PFSK-1 (cell line): ENCODE results near the gene MYBBP1A.

ENCODE experiments used
- POLR2AphosphoS5 ChIP-seq: IDR thresholded peaks from 2 replicates; pipeline ENCODE4 v1.6.1; 2012; ENCODE audit warnings: low read depth, mild to moderate bottlenecking, control low read depth, low read length, moderate library complexity
- TAF1 ChIP-seq: IDR thresholded peaks from 2 replicates; pipeline ENCODE4 v1.6.1; 2012; ENCODE audit warnings: low read length, control low read depth, borderline replicate concordance; ENCODE audit not compliant: insufficient read depth

GRCh38 chr17:4527134-4527533, 28.1 kb downstream of the MYBBP1A start:
- TF ChIP-seq TAF1 (no peak), POLR2AphosphoS5 (no peak)
